Neural cell (in vitro differentiated cells): ENCODE measurements around the gene HSP90B1. TPM values are rescaled to one million over a fixed set of nuclear protein-coding genes. Genes with fewer than 3 reads are reported as not detected.

Source experiments
- H2AFZ ChIP-seq: fragments of 200-600, 300-800 bp; sonication (generic), shearing (Covaris generic); 2 replicates; pipeline ENCODE4 v1.6.0; 2014; ENCODE audit warnings: low read depth, mild to moderate bottlenecking, antibody characterized with exemption, low read length, moderate library complexity
- H3F3A ChIP-seq: fragments of 200-600 bp; shearing (Covaris generic); 2 replicates; pipeline ENCODE4 v1.6.1; 2016; ENCODE audit warnings: mild to moderate bottlenecking, moderate library complexity, mixed read lengths, antibody characterized with exemption, low read length; ENCODE audit not compliant: insufficient read depth, poor library complexity, severe bottlenecking
- H3K27ac ChIP-seq: fragments of 200-600, 300-800 bp; sonication (generic), shearing (Covaris generic); 2 replicates; pipeline ENCODE4 v1.5.1; 2014; ENCODE audit warnings: mild to moderate bottlenecking, low read length, moderate library complexity
- H3K27me3 ChIP-seq: fragments of 300-800, 200-600 bp; sonication (generic), shearing (Covaris generic); 2 replicates; pipeline ENCODE4 v1.6.0; 2014; ENCODE audit warnings: mild to moderate bottlenecking, low read depth, low read length, moderate library complexity; ENCODE audit not compliant: insufficient read depth
- H3K36me3 ChIP-seq: fragments of 300-800, 200-600 bp; sonication (generic), shearing (Covaris generic); 2 replicates; pipeline ENCODE4 v1.5.1; 2014; ENCODE audit warnings: mild to moderate bottlenecking, antibody characterized with exemption, low read length, moderate library complexity; ENCODE audit not compliant: insufficient read depth
- H3K4me2 ChIP-seq: fragments of 300-800, 200-600 bp; sonication (generic), shearing (Covaris generic); 2 replicates; pipeline ENCODE4 v1.6.0; 2014; ENCODE audit warnings: mild to moderate bottlenecking, low read length
- H3K4me3 ChIP-seq: fragments of 300-800, 200-600 bp; sonication (generic), shearing (Covaris generic); 2 replicates; pipeline ENCODE4 v1.5.1; 2014; ENCODE audit warnings: mild to moderate bottlenecking, low read length, moderate library complexity
- H3K79me2 ChIP-seq: fragments of 200-600 bp; shearing (Covaris generic); replicated peaks from 2 replicates; pipeline ENCODE4 v1.6.0; 2014; ENCODE audit warnings: mild to moderate bottlenecking, low read length, moderate library complexity; ENCODE audit not compliant: insufficient read depth
- H3K9ac ChIP-seq: fragments of 300-800, 200-600 bp; sonication (generic), shearing (Covaris generic); 2 replicates; pipeline ENCODE4 v1.6.1; 2016; ENCODE audit warnings: mild to moderate bottlenecking, low read length, mixed read lengths
- H3K9me2 ChIP-seq: fragments of 200-600 bp; shearing (Covaris generic); 2 replicates; pipeline ENCODE4 v1.6.1; 2016; ENCODE audit warnings: mild to moderate bottlenecking, low read length, mixed read lengths; ENCODE audit not compliant: insufficient read depth
- H3K9me3 ChIP-seq: fragments of 200-600, 300-800 bp; sonication (generic), shearing (Covaris generic); 2 replicates; pipeline ENCODE4 v1.6.1; 2016; ENCODE audit warnings: mild to moderate bottlenecking, mixed run types, low read length, moderate library complexity, mixed read lengths
- H4K20me1 ChIP-seq: fragments of 200-600 bp; shearing (Covaris generic); 2 replicates; pipeline ENCODE4 v1.6.1; 2016; ENCODE audit warnings: mild to moderate bottlenecking, mixed run types; ENCODE audit not compliant: insufficient read depth
- EP300 ChIP-seq: fragments of 450-650 bp; conservative IDR thresholded peaks from 2 replicates; pipeline ENCODE4 v1.6.1; 2014; ENCODE audit warnings: antibody characterized with exemption, mild to moderate bottlenecking, moderate library complexity; ENCODE audit not compliant: poor library complexity, severe bottlenecking
- EZH2 ChIP-seq: fragments of 200-600, 300-800 bp; shearing (Covaris generic), sonication (generic); IDR thresholded peaks from 2 replicates; pipeline ENCODE4 v1.6.1; 2014; ENCODE audit warnings: antibody characterized with exemption, low read length, borderline replicate concordance, mild to moderate bottlenecking; ENCODE audit not compliant: insufficient read depth, poor library complexity, severe bottlenecking
- MXI1 ChIP-seq: fragments of 450-650 bp; conservative IDR thresholded peaks from 2 replicates; pipeline ENCODE4 v1.6.1; 2014; ENCODE audit warnings: antibody characterized with exemption, mild to moderate bottlenecking; ENCODE audit not compliant: poor library complexity, severe bottlenecking
- POLR2AphosphoS5 ChIP-seq: IDR thresholded peaks from 2 replicates; pipeline ENCODE4 v1.6.1; 2012
- RAD21 ChIP-seq: fragments of 450-650 bp; conservative IDR thresholded peaks from 2 replicates; pipeline ENCODE4 v1.6.1; 2014; ENCODE audit warnings: antibody characterized with exemption, mild to moderate bottlenecking, moderate library complexity
- SMC3 ChIP-seq: fragments of 450-650 bp; conservative IDR thresholded peaks from 2 replicates; pipeline ENCODE4 v1.6.1; 2014; ENCODE audit warnings: antibody characterized with exemption, mild to moderate bottlenecking, moderate library complexity; ENCODE audit not compliant: poor library complexity
- TAF1 ChIP-seq: IDR thresholded peaks from 2 replicates; pipeline ENCODE4 v1.6.1; 2012; ENCODE audit warnings: low read depth
- polyA plus RNA-seq: library from polyadenylated mRNA; depleted of rRNA; stranded (reverse); fragments of >200 nt; gene quantifications from 2 replicates; pipeline ENCODE4 v1.2.3, GENCODE V29; 2014
- TF ChIP-seq, protein P1 (sequence below): IDR thresholded peaks from 2 replicates; pipeline ENCODE4 v1.6.1; 2012; ENCODE audit warnings: borderline replicate concordance
- TF ChIP-seq, protein P2 (sequence below): fragments of 450-650 bp; IDR thresholded peaks from 2 replicates; pipeline ENCODE4 v1.5.1; 2014; ENCODE audit warnings: antibody characterized with exemption, mild to moderate bottlenecking, moderate library complexity; ENCODE audit not compliant: poor library complexity, severe bottlenecking

The HSP90B1 gene
- polyA plus RNA-seq, 1 donor from 2014 or later = 242 TPM

DNA sequence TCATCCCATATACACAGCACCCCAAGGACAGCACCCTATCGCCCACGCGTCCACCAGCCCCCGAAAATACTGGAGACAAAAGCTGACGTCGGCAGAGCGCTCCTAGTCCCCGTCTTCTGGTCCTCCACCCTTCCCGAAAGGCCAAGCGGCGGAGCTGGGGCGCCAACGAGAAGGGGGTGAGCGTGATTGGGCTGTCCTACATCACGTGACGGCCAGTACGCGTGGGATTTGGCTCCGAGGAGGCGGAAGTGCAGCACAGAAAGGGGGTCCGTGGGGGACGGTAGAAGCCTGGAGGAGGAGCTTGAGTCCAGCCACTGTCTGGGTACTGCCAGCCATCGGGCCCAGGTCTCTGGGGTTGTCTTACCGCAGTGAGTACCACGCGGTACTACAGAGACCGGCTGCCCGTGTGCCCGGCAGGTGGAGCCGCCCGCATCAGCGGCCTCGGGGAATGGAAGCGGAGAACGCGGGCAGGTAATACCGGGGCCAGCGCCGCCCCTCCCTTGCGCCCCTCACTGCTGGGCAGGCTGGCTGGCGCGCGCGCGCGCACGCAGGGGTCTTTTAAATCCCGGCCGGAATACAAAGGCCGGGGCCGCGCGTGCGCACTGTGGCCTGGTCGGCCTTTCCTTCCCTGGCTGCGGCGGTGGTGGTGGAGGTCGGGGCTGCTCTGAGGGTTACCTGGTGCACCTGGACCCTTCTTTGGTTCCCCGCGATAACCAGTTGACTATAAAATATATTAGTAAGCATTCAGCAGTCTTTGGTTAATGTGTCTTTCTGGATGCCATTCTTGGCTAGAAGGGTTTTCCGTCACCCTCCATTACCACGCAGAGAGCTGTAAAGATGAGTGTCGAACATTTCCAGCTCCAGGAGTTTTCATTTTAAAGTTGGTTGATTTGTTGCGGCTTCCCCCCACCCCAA is 35.6 kb downstream of the HSP90B1 start, which contains the start of gene TDG:
Gene TDG, plus strand, starts transcription at position 283 of the 915 bp plus-strand sequence. Its CDS starts 166 bp downstream, at position 449.
- peak within 1 kb of the TSS; percentile 70 for H3K4me3 ChIP-seq
- peak within 1 kb of the TSS; percentile 96 for H3K9ac ChIP-seq
- peak within 1 kb of the TSS; percentile 93 for H2AFZ ChIP-seq
- H3K4me2 ChIP-seq = peak within 1 kb of the TSS; percentile 97
- no peaks in the 10 kb centered on the region for H4K20me1 ChIP-seq
- H3K27me3 ChIP-seq = no peaks in the 10 kb centered on the region
- no peaks in the 10 kb centered on the region for H3K9me2 ChIP-seq
- peak; percentile 91 for TF ChIP-seq TAF1
- TF ChIP-seq SMC3 = peak; percentile 68
- peak; percentile 72 for TF ChIP-seq EP300
- TF ChIP-seq RAD21 = peak; percentile 60
- TF ChIP-seq, protein P1, sequence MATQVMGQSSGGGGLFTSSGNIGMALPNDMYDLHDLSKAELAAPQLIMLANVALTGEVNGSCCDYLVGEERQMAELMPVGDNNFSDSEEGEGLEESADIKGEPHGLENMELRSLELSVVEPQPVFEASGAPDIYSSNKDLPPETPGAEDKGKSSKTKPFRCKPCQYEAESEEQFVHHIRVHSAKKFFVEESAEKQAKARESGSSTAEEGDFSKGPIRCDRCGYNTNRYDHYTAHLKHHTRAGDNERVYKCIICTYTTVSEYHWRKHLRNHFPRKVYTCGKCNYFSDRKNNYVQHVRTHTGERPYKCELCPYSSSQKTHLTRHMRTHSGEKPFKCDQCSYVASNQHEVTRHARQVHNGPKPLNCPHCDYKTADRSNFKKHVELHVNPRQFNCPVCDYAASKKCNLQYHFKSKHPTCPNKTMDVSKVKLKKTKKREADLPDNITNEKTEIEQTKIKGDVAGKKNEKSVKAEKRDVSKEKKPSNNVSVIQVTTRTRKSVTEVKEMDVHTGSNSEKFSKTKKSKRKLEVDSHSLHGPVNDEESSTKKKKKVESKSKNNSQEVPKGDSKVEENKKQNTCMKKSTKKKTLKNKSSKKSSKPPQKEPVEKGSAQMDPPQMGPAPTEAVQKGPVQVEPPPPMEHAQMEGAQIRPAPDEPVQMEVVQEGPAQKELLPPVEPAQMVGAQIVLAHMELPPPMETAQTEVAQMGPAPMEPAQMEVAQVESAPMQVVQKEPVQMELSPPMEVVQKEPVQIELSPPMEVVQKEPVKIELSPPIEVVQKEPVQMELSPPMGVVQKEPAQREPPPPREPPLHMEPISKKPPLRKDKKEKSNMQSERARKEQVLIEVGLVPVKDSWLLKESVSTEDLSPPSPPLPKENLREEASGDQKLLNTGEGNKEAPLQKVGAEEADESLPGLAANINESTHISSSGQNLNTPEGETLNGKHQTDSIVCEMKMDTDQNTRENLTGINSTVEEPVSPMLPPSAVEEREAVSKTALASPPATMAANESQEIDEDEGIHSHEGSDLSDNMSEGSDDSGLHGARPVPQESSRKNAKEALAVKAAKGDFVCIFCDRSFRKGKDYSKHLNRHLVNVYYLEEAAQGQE = peak; percentile 93
- TF ChIP-seq POLR2AphosphoS5 = peak; percentile 97
- no peak for TF ChIP-seq EZH2
- TF ChIP-seq, protein P2, sequence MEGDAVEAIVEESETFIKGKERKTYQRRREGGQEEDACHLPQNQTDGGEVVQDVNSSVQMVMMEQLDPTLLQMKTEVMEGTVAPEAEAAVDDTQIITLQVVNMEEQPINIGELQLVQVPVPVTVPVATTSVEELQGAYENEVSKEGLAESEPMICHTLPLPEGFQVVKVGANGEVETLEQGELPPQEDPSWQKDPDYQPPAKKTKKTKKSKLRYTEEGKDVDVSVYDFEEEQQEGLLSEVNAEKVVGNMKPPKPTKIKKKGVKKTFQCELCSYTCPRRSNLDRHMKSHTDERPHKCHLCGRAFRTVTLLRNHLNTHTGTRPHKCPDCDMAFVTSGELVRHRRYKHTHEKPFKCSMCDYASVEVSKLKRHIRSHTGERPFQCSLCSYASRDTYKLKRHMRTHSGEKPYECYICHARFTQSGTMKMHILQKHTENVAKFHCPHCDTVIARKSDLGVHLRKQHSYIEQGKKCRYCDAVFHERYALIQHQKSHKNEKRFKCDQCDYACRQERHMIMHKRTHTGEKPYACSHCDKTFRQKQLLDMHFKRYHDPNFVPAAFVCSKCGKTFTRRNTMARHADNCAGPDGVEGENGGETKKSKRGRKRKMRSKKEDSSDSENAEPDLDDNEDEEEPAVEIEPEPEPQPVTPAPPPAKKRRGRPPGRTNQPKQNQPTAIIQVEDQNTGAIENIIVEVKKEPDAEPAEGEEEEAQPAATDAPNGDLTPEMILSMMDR = peak; percentile 60
- TF ChIP-seq MXI1 = peak; percentile 91
- H3K36me3 ChIP-seq = no peaks in the 10 kb centered on the region
- H3K9me3 ChIP-seq = no peaks in the 10 kb centered on the region
- peaks cover 60% of the 10 kb centered on the region for H3K79me2 ChIP-seq
- H3K27ac ChIP-seq = peak within 1 kb of the TSS; percentile 94
- no peaks in the 10 kb centered on the region for H3F3A ChIP-seq

DNA sequence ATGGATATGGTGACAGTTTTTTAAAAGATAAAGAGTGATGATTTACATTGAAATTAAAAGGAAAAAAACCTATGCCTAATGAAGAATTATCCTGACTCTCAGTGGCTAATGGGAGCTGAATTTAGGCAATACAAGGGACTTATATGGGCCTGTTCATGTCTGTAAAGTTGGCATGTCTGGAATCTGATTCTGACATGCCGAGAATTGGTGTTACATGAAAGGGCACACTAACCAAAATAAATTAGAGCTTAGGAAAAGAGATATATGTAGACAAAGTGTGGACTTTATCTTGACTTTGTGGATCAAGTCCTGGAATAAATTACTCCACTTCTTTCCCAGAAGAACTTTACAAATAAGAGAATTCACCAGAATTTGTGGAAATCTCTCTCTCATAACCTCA is 36.5 kb downstream of the HSP90B1 start:
- H2AFZ ChIP-seq = no peak overlapping the region
- H3K9me2 ChIP-seq = no peaks in the 10 kb centered on the region
- H3K4me2 ChIP-seq = peak overlapping the region; percentile 66
- H3K27ac ChIP-seq = peak overlapping the region; percentile 94
- H3K9me3 ChIP-seq = no peaks in the 10 kb centered on the region
- H3K4me3 ChIP-seq = peak overlapping the region; percentile 70
- no peaks in the 10 kb centered on the region for H4K20me1 ChIP-seq
- H3K27me3 ChIP-seq = no peaks in the 10 kb centered on the region
- no peaks in the 10 kb centered on the region for H3K36me3 ChIP-seq
- TF ChIP-seq SMC3 (no peak), EP300 (no peak), POLR2AphosphoS5 (no peak), TAF1 (no peak), MXI1 (no peak)
- TF ChIP-seq, protein P1 = no peak
- H3K79me2 ChIP-seq = peaks cover 68% of the 10 kb centered on the region
- H3K9ac ChIP-seq = peak overlapping the region; percentile 96
- no peaks in the 10 kb centered on the region for H3F3A ChIP-seq
